SK-N-SH (cell line): ENCODE measurements around the gene TLE5. TPM values are rescaled to one million over a fixed set of nuclear protein-coding genes. Genes with fewer than 3 reads are reported as not detected.

Experiments
- CTCF ChIA-PET: fragments of 300-600, 350-600 bp; formaldehyde crosslinking; extraction: SDS; loops from one replicate; lab custom pipeline; 2021; lab: Yijun Ruan, JAX
- POLR2A ChIA-PET: fragments of 350-600 bp; sonication (Branson Sonifier 250); formaldehyde crosslinking; extraction: SDS; loops from one replicate; lab custom pipeline; 2020; ENCODE audit warnings: antibody characterized with exemption, inconsistent platforms; lab: Yijun Ruan, JAX
- DNase-seq: peaks from one replicate; pipeline ENCODE4 v3.0.0; 2012
- H2AFZ ChIP-seq: fragments of 200-600 bp; sonication (generic); 2 replicates; pipeline ENCODE4 v1.8.1; 2016; ENCODE audit warnings: antibody characterized with exemption, mild to moderate bottlenecking, low read depth
- H3F3A ChIP-seq: fragments of 200-600 bp; sonication (generic); replicated peaks from 2 replicates; pipeline ENCODE3; 2016; ENCODE audit warnings: antibody characterized with exemption, mild to moderate bottlenecking; ENCODE audit not compliant: insufficient read depth
- H3K27ac ChIP-seq, 2 experiments: fragments of 200-500 bp in 1 of 2; fragments of 200-600 bp in 1 of 2; sonication (Bioruptor generic) in 1 of 2; sonication (generic), shearing (Covaris generic) in 1 of 2; 2 replicates each; pipeline versions ENCODE4 v1.5.1 to v1.6.1; 2014 to 2016; ENCODE audit warnings: low read depth in 2 of 2, inconsistent platforms in 1 of 2, low read length in 1 of 2, mild to moderate bottlenecking in 1 of 2, mixed read lengths in 1 of 2
- H3K27me3 ChIP-seq: fragments of 200-600 bp; sonication (generic), shearing (Covaris generic); 2 replicates; pipeline ENCODE4 v1.6.1; 2016; ENCODE audit warnings: mixed run types; ENCODE audit not compliant: insufficient read depth
- H3K36me3 ChIP-seq, 2 experiments: fragments of 200-500 bp in 1 of 2; fragments of 200-600 bp in 1 of 2; sonication (Bioruptor generic) in 1 of 2; sonication (generic) in 1 of 2; replicated peaks in 1 of 2; 2 replicates each; pipeline versions ENCODE3 to v1.5.1; 2014 to 2016; ENCODE audit warnings: low read length in 1 of 2, mild to moderate bottlenecking in 1 of 2; ENCODE audit not compliant: insufficient read depth in 2 of 2, control insufficient read depth in 1 of 2
- H3K4me1 ChIP-seq, 2 experiments: fragments of 200-500 bp in 1 of 2; fragments of 200-600 bp in 1 of 2; sonication (Bioruptor generic) in 1 of 2; sonication (generic), shearing (Covaris generic) in 1 of 2; 2 replicates each; pipeline versions ENCODE4 v1.5.1 to v1.6.1; 2014 to 2016; ENCODE audit warnings: low read depth in 1 of 2, low read length in 1 of 2, mixed run types in 1 of 2; ENCODE audit not compliant: insufficient read depth in 2 of 2, control insufficient read depth in 1 of 2
- H3K4me2 ChIP-seq: fragments of 200-600 bp; sonication (generic), shearing (Covaris generic); 2 replicates; pipeline ENCODE4 v1.6.1; 2017; ENCODE audit warnings: mixed run types
- H3K4me3 ChIP-seq, 2 experiments: fragments of 200-500 bp in 1 of 2; fragments of 200-600 bp in 1 of 2; sonication (Bioruptor generic) in 1 of 2; sonication (generic), shearing (Covaris generic) in 1 of 2; 2 replicates each; pipeline versions ENCODE4 v1.5.1 to v1.8.1; 2014 to 2016; ENCODE audit warnings: low read depth in 2 of 2, inconsistent platforms in 1 of 2, low read length in 1 of 2, mild to moderate bottlenecking in 1 of 2, mixed read lengths in 1 of 2, moderate library complexity in 1 of 2
- H3K79me2 ChIP-seq: fragments of 200-600 bp; sonication (generic); 2 replicates; pipeline ENCODE4 v1.8.1; 2017; ENCODE audit warnings: mild to moderate bottlenecking; ENCODE audit not compliant: insufficient read depth
- H3K9ac ChIP-seq: fragments of 200-600 bp; sonication (generic); 2 replicates; pipeline ENCODE4 v1.6.1; 2017; ENCODE audit warnings: mixed run types
- H3K9me2 ChIP-seq: fragments of 200-600 bp; sonication (generic); 2 replicates; pipeline ENCODE4 v1.6.1; 2017; ENCODE audit warnings: mixed run types
- H3K9me3 ChIP-seq: fragments of 200-600 bp; sonication (generic); 2 replicates; pipeline ENCODE4 v1.6.1; 2017; ENCODE audit warnings: mixed run types, mild to moderate bottlenecking, moderate library complexity
- H4K20me1 ChIP-seq: fragments of 200-600 bp; sonication (generic); 2 replicates; pipeline ENCODE4 v1.6.1; 2017; ENCODE audit warnings: mild to moderate bottlenecking, mixed run types; ENCODE audit not compliant: insufficient read depth
- ELF1 ChIP-seq: IDR thresholded peaks from 2 replicates; pipeline ENCODE4 v1.4.0; 2012
- EP300 ChIP-seq, 2 experiments: IDR thresholded peaks; 2 replicates each; pipeline versions ENCODE4 v1.4.0 to v1.6.1; 2012; ENCODE audit warnings: borderline replicate concordance in 1 of 2, low read depth in 1 of 2, low read length in 1 of 2
- FOXJ3 ChIP-seq: sonication (generic); formaldehyde crosslinking; IDR thresholded peaks from 2 replicates; pipeline ENCODE4 v1.5.1; 2020; ENCODE audit warnings: mild to moderate bottlenecking, missing genetic modification reagents
- GABPA ChIP-seq: IDR thresholded peaks from 2 replicates; pipeline ENCODE4 v1.4.0; 2012; ENCODE audit warnings: low read depth, mild to moderate bottlenecking
- NFIC ChIP-seq: IDR thresholded peaks from 2 replicates; pipeline ENCODE4 v1.4.0; 2012; ENCODE audit warnings: borderline replicate concordance
- NRF1 ChIP-seq: IDR thresholded peaks from 2 replicates; pipeline ENCODE4 v1.6.1; 2012; ENCODE audit warnings: low read depth, mild to moderate bottlenecking, low read length
- POLR2AphosphoS5 ChIP-seq: IDR thresholded peaks from 2 replicates; pipeline ENCODE4 v1.6.1; 2012; ENCODE audit warnings: low read depth, low read length
- RAD21 ChIP-seq: IDR thresholded peaks from 2 replicates; pipeline ENCODE4 v1.6.1; 2012; ENCODE audit warnings: mild to moderate bottlenecking, low read length
- TAF1 ChIP-seq: IDR thresholded peaks from 2 replicates; pipeline ENCODE4 v1.6.1; 2012; ENCODE audit warnings: low read depth, mild to moderate bottlenecking, low read length, moderate library complexity, borderline replicate concordance
- TCF12 ChIP-seq: IDR thresholded peaks from 2 replicates; pipeline ENCODE4 v1.4.0; 2012
- TEAD4 ChIP-seq: IDR thresholded peaks from 2 replicates; pipeline ENCODE4 v1.4.0; 2012; ENCODE audit warnings: mild to moderate bottlenecking, borderline replicate concordance; ENCODE audit not compliant: insufficient read depth
- YY1 ChIP-seq: IDR thresholded peaks from 2 replicates; pipeline ENCODE4 v1.4.0; 2012; ENCODE audit warnings: low read depth, mild to moderate bottlenecking
- WGBS: methylation state at CpG from one replicate; pipeline ENCODE4 v1.1.6; 2017; ENCODE audit warnings: low lambda C conversion rate; 5-methylcytosine and 5-hydroxymethylcytosine counted together
- polyA plus RNA-seq, 3 experiments: library from polyadenylated mRNA; depleted of rRNA; stranded (reverse); fragments of >200 nt; gene quantifications; 2 replicates each; pipeline ENCODE4 v1.2.3, GENCODE V29; 2012
- TF ChIP-seq, protein P1 (sequence below): IDR thresholded peaks from 2 replicates; pipeline ENCODE4 v1.6.1; 2012; ENCODE audit warnings: mild to moderate bottlenecking, low read depth, low read length, moderate library complexity
- TF ChIP-seq, protein P2 (sequence below): fragments of 150-350 bp; IDR thresholded peaks from 2 replicates; pipeline ENCODE4 v1.6.1; 2017; ENCODE audit warnings: antibody characterized with exemption, low read length, low read depth, borderline replicate concordance
- TF ChIP-seq, protein P3 (sequence below): IDR thresholded peaks from 2 replicates; pipeline ENCODE4; 2012
- TF ChIP-seq, protein P4 (sequence below): fragments of 200-600 bp; sonication (generic); IDR thresholded peaks from 2 replicates; pipeline ENCODE4 v1.6.1; 2017; ENCODE audit warnings: antibody characterized with exemption, mild to moderate bottlenecking, moderate library complexity

Gene TLE5
- polyA plus RNA-seq, 1 of the 3 experiments (the other 2 are of a cell fraction), result 519 TPM

DNA sequence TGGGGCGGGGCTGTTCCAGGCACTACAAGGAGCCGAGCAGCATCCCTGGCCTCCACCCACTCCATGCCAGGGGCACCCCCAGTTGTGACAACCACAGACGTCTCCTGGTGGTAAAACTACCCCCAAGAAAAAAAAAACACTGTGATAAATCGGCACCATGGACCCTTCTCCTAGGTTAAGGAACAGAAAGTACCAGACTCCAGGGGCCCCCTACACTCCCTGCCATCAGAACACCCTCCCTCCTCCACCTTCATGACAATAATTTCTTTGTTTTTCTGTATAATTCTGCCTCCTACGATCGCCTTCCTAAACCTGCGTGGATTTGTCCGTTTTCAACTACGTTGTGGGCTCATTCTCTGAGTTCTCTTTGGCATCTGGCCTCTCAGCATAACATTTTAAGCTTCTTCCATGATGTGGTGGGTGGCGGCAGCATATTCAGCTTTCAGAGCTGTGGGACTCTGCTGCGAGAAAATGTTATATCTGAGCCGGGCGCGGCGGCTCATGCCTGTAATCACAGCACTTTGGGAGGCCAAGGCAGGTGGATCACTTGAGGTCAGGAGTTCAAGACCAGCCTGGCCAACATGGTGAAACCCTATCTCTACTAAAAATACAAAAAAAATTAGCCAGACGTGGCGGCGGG lies 41.9 kb downstream of the TLE5 start (continued):
- TF ChIP-seq, protein P1, sequence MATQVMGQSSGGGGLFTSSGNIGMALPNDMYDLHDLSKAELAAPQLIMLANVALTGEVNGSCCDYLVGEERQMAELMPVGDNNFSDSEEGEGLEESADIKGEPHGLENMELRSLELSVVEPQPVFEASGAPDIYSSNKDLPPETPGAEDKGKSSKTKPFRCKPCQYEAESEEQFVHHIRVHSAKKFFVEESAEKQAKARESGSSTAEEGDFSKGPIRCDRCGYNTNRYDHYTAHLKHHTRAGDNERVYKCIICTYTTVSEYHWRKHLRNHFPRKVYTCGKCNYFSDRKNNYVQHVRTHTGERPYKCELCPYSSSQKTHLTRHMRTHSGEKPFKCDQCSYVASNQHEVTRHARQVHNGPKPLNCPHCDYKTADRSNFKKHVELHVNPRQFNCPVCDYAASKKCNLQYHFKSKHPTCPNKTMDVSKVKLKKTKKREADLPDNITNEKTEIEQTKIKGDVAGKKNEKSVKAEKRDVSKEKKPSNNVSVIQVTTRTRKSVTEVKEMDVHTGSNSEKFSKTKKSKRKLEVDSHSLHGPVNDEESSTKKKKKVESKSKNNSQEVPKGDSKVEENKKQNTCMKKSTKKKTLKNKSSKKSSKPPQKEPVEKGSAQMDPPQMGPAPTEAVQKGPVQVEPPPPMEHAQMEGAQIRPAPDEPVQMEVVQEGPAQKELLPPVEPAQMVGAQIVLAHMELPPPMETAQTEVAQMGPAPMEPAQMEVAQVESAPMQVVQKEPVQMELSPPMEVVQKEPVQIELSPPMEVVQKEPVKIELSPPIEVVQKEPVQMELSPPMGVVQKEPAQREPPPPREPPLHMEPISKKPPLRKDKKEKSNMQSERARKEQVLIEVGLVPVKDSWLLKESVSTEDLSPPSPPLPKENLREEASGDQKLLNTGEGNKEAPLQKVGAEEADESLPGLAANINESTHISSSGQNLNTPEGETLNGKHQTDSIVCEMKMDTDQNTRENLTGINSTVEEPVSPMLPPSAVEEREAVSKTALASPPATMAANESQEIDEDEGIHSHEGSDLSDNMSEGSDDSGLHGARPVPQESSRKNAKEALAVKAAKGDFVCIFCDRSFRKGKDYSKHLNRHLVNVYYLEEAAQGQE, result no peak
- no peak for TF ChIP-seq TEAD4
- no peak for TF ChIP-seq TCF12
- TF ChIP-seq ELF1, result no peak
- TF ChIP-seq EP300 (IDR thresholded peaks at IDR 0.05; ENCODE audit: borderline replicate concordance in 1 of 2, low read depth in 1 of 2, low read length in 1 of 2), result no peak
- no peak for TF ChIP-seq GABPA
- TF ChIP-seq TAF1, result no peak
- no peak for TF ChIP-seq RAD21
- no peak for TF ChIP-seq NFIC

DNA sequence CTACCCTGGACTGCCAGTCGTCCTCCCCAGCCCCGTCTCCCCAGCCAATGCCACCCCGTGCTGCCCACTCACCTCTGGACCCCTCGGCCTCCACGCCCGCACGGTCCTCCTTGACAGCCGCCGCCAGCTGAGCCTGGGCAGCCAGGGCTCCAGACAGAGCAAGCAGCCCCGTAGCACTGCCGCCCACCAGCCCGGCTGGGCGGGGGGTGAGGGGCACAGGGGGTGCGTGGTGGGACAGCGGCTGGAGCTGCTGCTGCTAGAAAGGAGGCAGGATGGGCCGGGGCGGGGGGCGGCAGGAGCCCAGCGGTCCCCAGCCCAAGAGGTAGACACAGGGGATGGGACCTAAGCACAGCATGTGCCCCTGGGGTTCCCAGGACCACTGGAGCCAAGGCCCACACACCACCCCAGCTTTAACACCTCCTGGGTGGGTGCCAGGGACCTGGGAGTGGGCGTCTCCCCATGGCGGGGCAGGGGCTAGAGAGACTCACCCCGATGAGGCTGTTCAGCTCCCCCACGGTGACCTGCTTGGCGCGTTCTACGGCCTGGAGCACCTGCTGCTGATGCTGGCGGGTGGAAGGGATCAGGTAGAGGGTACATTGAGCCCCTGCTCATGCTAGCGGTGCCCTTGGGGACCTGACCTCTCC lies 43.0 kb downstream of the TLE5 start:
- Histone ChIP-seq H4K20me1 (no peaks in the 10 kb centered on the region), H3F3A (peaks cover 6% of the 10 kb centered on the region), H3K9me3 (no peaks in the 10 kb centered on the region), H3K79me2 (no peaks in the 10 kb centered on the region), H3K9ac (no peak overlapping the region), H3K36me3 (no peaks in the 10 kb centered on the region), H3K4me2 (no peak overlapping the region), H3K9me2 (no peaks in the 10 kb centered on the region), H3K4me1 (no peaks in the 10 kb centered on the region), H3K4me3 (no peak overlapping the region), H3K27me3 (peaks cover 36% of the 10 kb centered on the region), H3K27ac (no peak overlapping the region), H2AFZ (no peak overlapping the region)
- 27% methylated on average over 13 of the region's 28 CpGs for WGBS
- POLR2A ChIA-PET, result no interaction called here
- CTCF ChIA-PET, result interaction anchor here (0.8 to 1.2 kb wide), 2 partner anchors 12 to 56 kb away, joined by 3 read pairs; no protein-coding TSS in a partner anchor
- no peak for DNase-seq
- TF ChIP-seq, protein P2, sequence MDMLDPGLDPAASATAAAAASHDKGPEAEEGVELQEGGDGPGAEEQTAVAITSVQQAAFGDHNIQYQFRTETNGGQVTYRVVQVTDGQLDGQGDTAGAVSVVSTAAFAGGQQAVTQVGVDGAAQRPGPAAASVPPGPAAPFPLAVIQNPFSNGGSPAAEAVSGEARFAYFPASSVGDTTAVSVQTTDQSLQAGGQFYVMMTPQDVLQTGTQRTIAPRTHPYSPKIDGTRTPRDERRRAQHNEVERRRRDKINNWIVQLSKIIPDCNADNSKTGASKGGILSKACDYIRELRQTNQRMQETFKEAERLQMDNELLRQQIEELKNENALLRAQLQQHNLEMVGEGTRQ, result no peak
- TF ChIP-seq, protein P3, sequence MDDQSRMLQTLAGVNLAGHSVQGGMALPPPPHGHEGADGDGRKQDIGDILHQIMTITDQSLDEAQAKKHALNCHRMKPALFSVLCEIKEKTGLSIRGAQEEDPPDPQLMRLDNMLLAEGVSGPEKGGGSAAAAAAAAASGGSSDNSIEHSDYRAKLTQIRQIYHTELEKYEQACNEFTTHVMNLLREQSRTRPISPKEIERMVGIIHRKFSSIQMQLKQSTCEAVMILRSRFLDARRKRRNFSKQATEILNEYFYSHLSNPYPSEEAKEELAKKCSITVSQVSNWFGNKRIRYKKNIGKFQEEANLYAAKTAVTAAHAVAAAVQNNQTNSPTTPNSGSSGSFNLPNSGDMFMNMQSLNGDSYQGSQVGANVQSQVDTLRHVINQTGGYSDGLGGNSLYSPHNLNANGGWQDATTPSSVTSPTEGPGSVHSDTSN, result no peak
- TF ChIP-seq FOXJ3 (CRISPR knock-in tag), result no peak
- no peak for TF ChIP-seq EP300 (IDR thresholded peaks at IDR 0.05; ENCODE audit: borderline replicate concordance in 1 of 2, low read depth in 1 of 2, low read length in 1 of 2)
- TF ChIP-seq ELF1, result no peak
- TF ChIP-seq YY1, result no peak
- TF ChIP-seq, protein P1, result no peak
- no peak for TF ChIP-seq NRF1
- TF ChIP-seq POLR2AphosphoS5, result no peak
- no peak for TF ChIP-seq GABPA
- TF ChIP-seq, protein P4, sequence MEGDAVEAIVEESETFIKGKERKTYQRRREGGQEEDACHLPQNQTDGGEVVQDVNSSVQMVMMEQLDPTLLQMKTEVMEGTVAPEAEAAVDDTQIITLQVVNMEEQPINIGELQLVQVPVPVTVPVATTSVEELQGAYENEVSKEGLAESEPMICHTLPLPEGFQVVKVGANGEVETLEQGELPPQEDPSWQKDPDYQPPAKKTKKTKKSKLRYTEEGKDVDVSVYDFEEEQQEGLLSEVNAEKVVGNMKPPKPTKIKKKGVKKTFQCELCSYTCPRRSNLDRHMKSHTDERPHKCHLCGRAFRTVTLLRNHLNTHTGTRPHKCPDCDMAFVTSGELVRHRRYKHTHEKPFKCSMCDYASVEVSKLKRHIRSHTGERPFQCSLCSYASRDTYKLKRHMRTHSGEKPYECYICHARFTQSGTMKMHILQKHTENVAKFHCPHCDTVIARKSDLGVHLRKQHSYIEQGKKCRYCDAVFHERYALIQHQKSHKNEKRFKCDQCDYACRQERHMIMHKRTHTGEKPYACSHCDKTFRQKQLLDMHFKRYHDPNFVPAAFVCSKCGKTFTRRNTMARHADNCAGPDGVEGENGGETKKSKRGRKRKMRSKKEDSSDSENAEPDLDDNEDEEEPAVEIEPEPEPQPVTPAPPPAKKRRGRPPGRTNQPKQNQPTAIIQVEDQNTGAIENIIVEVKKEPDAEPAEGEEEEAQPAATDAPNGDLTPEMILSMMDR, result no peak
- no peak for TF ChIP-seq TCF12
